Esophagus muscularis mucosa (tissue), 3 donors: Measurements from ENCODE around the gene TXNRD3.

ENCODE experiments used
- EP300 ChIP-seq: sonication (generic); formaldehyde crosslinking; IDR thresholded peaks from one replicate; pipeline ENCODE4 v1.6.1; 2017; ENCODE audit warnings: antibody characterized with exemption
- TF ChIP-seq, protein P1 (sequence below), 3 experiments: fragments of 200-600 bp in 2 of 3; fragments of 450-650 bp in 1 of 3; sonication (generic) in 2 of 3; IDR thresholded peaks; one replicate each; pipeline ENCODE4 v1.5.1; 2017 to 2019; ENCODE audit warnings: antibody characterized with exemption in 3 of 3, mild to moderate bottlenecking in 2 of 3, moderate library complexity in 1 of 3

DNA sequence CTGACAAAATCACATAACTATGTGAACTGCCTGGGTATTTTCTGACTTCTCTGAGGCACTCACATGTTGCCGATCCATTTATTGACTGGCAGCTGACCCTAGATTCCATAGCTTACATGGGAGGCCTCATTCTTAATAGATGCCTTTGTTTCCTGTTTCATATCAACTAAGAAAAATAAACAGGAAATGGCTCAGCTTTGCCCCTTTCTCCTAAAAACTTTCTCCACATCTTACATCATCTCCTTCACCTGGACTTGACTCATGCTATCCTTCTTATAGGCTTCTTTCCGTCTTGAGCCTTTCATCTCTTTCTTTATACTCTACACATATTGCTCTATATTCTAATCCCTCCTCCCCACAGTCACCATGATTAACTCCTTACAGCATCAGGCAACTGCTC, 38.0 kb downstream of the TXNRD3 start:
- TF ChIP-seq, protein P1, sequence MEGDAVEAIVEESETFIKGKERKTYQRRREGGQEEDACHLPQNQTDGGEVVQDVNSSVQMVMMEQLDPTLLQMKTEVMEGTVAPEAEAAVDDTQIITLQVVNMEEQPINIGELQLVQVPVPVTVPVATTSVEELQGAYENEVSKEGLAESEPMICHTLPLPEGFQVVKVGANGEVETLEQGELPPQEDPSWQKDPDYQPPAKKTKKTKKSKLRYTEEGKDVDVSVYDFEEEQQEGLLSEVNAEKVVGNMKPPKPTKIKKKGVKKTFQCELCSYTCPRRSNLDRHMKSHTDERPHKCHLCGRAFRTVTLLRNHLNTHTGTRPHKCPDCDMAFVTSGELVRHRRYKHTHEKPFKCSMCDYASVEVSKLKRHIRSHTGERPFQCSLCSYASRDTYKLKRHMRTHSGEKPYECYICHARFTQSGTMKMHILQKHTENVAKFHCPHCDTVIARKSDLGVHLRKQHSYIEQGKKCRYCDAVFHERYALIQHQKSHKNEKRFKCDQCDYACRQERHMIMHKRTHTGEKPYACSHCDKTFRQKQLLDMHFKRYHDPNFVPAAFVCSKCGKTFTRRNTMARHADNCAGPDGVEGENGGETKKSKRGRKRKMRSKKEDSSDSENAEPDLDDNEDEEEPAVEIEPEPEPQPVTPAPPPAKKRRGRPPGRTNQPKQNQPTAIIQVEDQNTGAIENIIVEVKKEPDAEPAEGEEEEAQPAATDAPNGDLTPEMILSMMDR (IDR thresholded peaks at IDR 0.05) = no peak
- no peak for TF ChIP-seq EP300
